ENCODE results near the gene PCSK4.

The PCSK4 gene

DNA sequence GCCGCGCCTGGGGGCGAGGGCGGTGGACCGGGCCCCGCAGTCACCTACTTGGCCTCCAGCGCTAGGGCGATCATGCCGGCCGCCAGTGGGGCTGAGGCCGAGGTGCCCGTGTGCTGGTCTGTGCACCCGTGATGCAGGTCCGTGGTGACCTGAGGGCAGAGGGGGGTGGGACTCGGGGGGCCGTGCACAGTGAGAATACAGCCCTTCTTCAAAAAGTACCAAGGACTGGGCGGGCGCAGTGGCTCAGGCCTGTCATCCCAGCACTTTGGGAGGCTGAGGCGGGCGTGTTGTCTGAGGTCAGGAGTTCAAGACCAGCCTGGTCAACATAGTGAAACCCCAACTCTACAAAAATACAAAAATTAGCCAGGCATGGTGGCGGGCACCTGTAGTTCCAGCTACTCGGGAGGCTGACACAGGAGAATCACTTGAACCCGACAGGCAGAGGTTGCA lies 6.1 kb downstream of the PCSK4 start:
- Histone ChIP-seq H3K36me3 (ENCODE audit: control insufficient read depth, low read length) (no peaks in the 10 kb centered on the region), H3K4me3 (ENCODE audit: low read length) (no peak overlapping the region), H3F3A (ENCODE audit: control insufficient read depth, insufficient read depth) (0 out of 2 replicates have a peak, but pooled peaks cover 2% of the 10 kb centered on the region), H3K4me1 (ENCODE audit: control insufficient read depth, low read length) (peaks cover 8% of the 10 kb centered on the region), H3K9me3 (ENCODE audit: control insufficient read depth, insufficient read depth, low read length) (no peaks in the 10 kb centered on the region), H3K27ac (ENCODE audit: low read depth, low read length) (no peak overlapping the region), H3K79me2 (ENCODE audit: control insufficient read depth, low read length) (no peaks in the 10 kb centered on the region), H3K27me3 (ENCODE audit: control insufficient read depth, low read length) (no peaks in the 10 kb centered on the region), H4K20me1 (ENCODE audit: control insufficient read depth, insufficient read depth, low read depth, low read length) (no peaks in the 10 kb centered on the region), H3K9me2 (replicated peaks; ENCODE audit: control insufficient read depth, low read length) (no peaks in the 10 kb centered on the region), H3K4me2 (ENCODE audit: low read length) (no peak overlapping the region)
- TF ChIP-seq, protein P1, sequence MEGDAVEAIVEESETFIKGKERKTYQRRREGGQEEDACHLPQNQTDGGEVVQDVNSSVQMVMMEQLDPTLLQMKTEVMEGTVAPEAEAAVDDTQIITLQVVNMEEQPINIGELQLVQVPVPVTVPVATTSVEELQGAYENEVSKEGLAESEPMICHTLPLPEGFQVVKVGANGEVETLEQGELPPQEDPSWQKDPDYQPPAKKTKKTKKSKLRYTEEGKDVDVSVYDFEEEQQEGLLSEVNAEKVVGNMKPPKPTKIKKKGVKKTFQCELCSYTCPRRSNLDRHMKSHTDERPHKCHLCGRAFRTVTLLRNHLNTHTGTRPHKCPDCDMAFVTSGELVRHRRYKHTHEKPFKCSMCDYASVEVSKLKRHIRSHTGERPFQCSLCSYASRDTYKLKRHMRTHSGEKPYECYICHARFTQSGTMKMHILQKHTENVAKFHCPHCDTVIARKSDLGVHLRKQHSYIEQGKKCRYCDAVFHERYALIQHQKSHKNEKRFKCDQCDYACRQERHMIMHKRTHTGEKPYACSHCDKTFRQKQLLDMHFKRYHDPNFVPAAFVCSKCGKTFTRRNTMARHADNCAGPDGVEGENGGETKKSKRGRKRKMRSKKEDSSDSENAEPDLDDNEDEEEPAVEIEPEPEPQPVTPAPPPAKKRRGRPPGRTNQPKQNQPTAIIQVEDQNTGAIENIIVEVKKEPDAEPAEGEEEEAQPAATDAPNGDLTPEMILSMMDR (IDR thresholded peaks at IDR 0.05; ENCODE audit: low read depth, low read length, poor library complexity, severe bottlenecking) = no peak
- no peak for TF ChIP-seq EZH2phosphoT487 (IDR thresholded peaks at IDR 0.05; ENCODE audit: borderline replicate concordance, low read length)

DNA sequence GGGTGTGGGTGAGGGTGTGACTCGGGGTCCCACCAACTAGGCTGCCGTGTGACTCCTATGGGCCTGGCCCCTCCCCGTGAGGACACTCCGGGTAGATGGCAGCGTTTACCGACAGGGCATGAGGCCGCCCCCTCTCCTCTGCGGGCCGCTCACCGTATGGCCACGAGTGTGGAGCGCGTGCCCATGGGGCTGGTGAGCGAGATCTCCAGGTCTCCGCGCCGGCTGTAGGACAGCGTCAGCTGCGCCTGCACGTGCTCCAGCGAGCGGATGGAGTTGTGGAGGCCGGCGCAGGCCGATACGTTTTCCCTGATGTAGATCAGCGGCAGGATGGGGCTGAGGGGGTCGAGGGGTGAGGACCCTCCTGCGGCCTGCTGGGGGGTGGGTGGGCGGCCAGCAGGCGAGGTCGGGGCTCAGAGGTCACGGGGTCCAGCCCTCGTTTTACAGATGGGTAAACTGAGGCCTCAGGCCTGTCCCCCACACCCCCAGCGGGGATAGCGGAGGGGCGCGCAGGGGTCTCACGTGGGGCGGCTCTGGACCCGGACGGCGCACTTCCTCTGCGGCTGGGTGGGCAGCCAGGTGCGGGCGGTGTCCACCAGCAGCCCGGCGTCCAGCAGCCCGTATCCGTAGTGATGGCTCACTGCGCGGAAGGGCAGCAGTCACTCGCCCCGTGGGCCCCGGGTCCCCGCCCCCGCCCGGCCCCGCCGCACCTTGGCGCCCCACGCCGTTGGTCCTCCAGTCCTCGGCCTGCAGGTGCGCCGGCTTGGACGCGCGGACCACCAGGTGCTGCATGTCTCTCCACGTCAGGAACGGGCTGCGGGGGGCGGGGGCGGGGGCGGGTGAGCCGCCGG lies 6.8 kb downstream of the PCSK4 start:
- Histone ChIP-seq H3K36me3 (ENCODE audit: control insufficient read depth, low read length) (no peaks in the 10 kb centered on the region), H3K27ac (ENCODE audit: low read depth, low read length) (no peak overlapping the region), H4K20me1 (ENCODE audit: control insufficient read depth, insufficient read depth, low read depth, low read length) (no peaks in the 10 kb centered on the region), H3F3A (ENCODE audit: control insufficient read depth, insufficient read depth) (0 out of 2 replicates have a peak, but pooled peaks cover 2% of the 10 kb centered on the region), H3K4me2 (ENCODE audit: low read length) (no peak overlapping the region), H3K9me2 (replicated peaks; ENCODE audit: control insufficient read depth, low read length) (no peaks in the 10 kb centered on the region), H3K27me3 (ENCODE audit: control insufficient read depth, low read length) (no peaks in the 10 kb centered on the region), H3K4me3 (ENCODE audit: low read length) (no peak overlapping the region), H3K79me2 (ENCODE audit: control insufficient read depth, low read length) (peaks cover 6% of the 10 kb centered on the region), H3K4me1 (ENCODE audit: control insufficient read depth, low read length) (peaks cover 8% of the 10 kb centered on the region), H3K9me3 (ENCODE audit: control insufficient read depth, insufficient read depth, low read length) (no peaks in the 10 kb centered on the region)
- no peak for TF ChIP-seq EZH2phosphoT487 (IDR thresholded peaks at IDR 0.05; ENCODE audit: borderline replicate concordance, low read length)
- TF ChIP-seq, protein P1 (IDR thresholded peaks at IDR 0.05; ENCODE audit: low read depth, low read length, poor library complexity, severe bottlenecking) = no peak

DNA sequence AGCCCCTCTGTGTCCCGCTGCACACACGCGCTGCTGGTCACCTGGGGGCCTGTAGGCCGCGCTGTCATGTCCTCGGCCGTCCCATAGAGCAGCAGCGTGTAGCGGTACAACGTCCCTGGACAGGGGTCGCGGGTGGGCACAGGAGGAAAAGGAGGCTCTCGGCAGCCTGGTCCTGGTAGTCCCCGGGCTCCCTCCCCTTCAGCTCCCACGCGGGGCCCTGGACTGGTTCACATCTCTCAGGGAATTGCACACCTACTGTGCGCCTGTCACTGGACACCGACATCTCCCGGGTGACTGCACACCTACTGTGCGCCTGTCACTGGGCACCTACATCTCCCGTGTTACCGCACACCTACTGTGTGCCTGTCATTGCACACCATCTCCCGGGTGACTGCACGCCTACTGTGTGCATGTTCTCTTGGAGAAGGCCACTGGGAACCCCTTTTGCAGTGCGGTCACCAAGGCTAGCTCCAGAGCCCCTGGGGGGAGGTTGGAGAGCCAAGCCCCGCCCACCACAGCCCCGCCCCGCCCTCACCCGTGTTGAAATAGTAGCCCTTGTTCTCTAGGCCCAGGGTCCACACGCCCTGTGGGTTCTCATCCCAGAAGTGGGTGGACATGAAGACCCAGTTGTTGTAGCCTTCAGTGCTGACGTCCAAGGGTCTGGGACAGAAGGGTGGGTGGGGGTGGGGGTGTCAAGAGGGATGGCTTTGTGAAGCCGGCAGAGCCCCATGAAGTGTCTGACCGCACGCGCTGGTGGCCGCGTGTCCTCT lies 7.6 kb downstream of the PCSK4 start:
- Histone ChIP-seq H3K79me2 (ENCODE audit: control insufficient read depth, low read length) (peaks cover 13% of the 10 kb centered on the region), H3F3A (ENCODE audit: control insufficient read depth, insufficient read depth) (0 out of 2 replicates have a peak, but pooled peaks cover 2% of the 10 kb centered on the region), H3K4me2 (ENCODE audit: low read length) (no peak overlapping the region), H4K20me1 (ENCODE audit: control insufficient read depth, insufficient read depth, low read depth, low read length) (no peaks in the 10 kb centered on the region), H3K9me2 (replicated peaks; ENCODE audit: control insufficient read depth, low read length) (no peaks in the 10 kb centered on the region), H3K4me3 (ENCODE audit: low read length) (no peak overlapping the region), H3K4me1 (ENCODE audit: control insufficient read depth, low read length) (peaks cover 14% of the 10 kb centered on the region), H3K27me3 (ENCODE audit: control insufficient read depth, low read length) (no peaks in the 10 kb centered on the region), H3K9me3 (ENCODE audit: control insufficient read depth, insufficient read depth, low read length) (no peaks in the 10 kb centered on the region), H3K27ac (ENCODE audit: low read depth, low read length) (no peak overlapping the region), H3K36me3 (ENCODE audit: control insufficient read depth, low read length) (peaks cover under 1% of the 10 kb centered on the region)
- no peak for TF ChIP-seq EZH2phosphoT487 (IDR thresholded peaks at IDR 0.05; ENCODE audit: borderline replicate concordance, low read length)
- TF ChIP-seq, protein P1 (IDR thresholded peaks at IDR 0.05; ENCODE audit: low read depth, low read length, poor library complexity, severe bottlenecking) = no peak

Measured in DOHH2 (cell line).